SH-SY5Y (cell line): ENCODE measurements around the gene DNAJB12.

Experiments
- GATA2 ChIP-seq: IDR thresholded peaks from 2 replicates; pipeline ENCODE4 v1.6.1; 2011; ENCODE audit warnings: mild to moderate bottlenecking, low read depth, low read length
- GATA3 ChIP-seq: IDR thresholded peaks from 2 replicates; pipeline ENCODE4 v1.6.1; 2011; ENCODE audit warnings: low read depth, mild to moderate bottlenecking, low read length, moderate library complexity

DNA sequence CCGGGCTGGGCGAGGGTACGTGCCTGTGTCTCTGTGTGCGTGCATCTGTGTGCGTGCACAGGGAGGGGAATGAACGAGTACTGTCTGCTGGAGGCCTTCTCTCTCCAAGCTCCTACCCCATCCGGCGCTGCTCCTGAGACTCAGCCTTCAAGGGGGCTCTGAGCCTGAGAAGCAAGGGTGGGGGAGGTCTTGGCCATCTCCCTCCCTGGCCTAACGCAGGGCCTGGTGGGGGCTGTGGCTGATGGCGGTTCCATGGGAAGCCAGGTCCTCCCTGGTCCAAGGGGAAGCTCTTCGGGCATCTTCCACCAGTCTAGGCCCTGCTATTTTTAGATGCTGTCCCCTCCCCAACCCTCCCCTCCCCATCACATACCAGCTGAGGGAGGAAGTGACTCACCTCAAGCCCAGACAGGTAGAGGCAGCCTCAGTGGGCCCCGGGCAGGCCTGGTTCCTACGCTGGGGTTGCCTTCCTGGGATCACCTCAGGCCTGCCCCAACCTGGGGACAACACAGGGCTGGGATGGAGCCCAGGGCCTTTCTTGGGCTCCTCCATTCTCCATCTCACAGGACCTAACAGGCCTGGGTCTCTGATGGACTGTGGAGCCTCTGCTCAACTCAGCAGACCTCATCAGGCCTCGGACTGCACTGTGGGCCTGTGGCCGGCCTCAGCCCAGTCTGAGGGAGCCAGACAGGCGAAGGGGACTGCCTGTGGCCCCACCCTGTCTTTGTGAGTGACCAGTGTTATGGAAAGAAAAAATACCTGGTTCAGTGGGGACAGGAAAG lies 32.2 kb downstream of the DNAJB12 start:
- TF ChIP-seq GATA2: no peak
- no peak for TF ChIP-seq GATA3
